Measurements from ENCODE around the gene SAXO1. TPM values are rescaled to one million over a fixed set of nuclear protein-coding genes. Genes with fewer than 3 reads are reported as not detected.

SAXO1 gene
- total and polyA plus RNA-seq, 4 donors, result under 0.01 to 0.05 (median 0.01) TPM; not detected in 1

DNA sequence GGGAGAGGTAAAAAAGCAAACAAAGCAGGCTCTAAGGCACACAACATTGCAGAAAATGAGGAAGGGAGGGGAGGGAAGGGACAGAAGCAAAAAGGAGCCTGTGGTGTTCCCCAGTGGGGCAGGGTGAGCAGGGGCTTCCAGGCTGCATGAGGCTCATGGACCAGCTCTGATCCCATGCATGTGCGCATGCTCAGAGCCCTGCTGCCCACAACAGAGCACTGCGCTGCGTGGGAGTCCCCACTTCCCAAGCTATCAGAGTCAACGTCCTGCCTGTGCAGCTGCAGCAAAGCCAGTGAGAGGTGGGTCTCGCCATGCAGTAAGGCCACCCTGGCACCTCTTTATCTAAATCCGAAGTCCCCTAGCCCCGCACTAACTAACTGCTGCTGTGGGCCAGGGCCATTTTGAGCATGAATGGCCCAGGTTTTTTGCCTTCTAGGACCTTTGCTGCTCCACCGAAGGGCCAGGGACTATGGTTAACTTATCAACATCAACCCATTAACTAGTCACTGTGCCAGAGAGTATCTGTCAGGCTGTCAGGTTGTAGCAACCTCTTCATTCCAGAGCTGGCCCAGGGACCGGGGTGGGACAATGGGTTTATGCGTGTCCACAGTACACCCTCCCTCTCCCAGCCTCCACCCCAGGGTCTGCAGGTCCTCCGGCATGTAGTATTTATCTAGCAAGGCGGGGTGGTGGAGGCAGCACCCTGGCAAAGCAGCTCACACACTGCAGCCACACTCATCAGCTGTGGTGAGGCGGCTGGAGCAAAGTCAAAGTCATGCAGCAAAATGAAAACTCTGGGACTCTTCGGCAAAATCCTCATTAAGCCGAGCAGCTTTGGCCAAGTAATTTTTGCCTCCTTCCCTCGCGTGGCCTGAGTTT, 123.6 kb downstream of the SAXO1 start:
- WGBS, result 80% methylated on average over 17 of the region's 17 CpGs
- Histone ChIP-seq H3K9ac (ENCODE audit: low read depth in 1 of 2, low read length in 2 of 2) (no peak overlapping the region), H3K4me3 (ENCODE audit: low read depth in 1 of 3, low read length in 3 of 3) (no peak overlapping the region), H3K4me1 (ENCODE audit: control insufficient read depth in 4 of 4, insufficient read depth in 4 of 4, low read length in 3 of 4) (no peaks in the 10 kb centered on the region), H3K9me3 (ENCODE audit: control insufficient read depth in 4 of 4, low read length in 3 of 4) (no peaks in the 10 kb centered on the region), H3K27me3 (ENCODE audit: control insufficient read depth in 4 of 4, insufficient read depth in 4 of 4, low read length in 3 of 4) (peaks cover 0 to 6% (median 0%) of the 10 kb centered on the region in 4 donors), H3K27ac (ENCODE audit: low read depth in 1 of 2, low read length in 2 of 2) (no peak overlapping the region), H3K36me3 (ENCODE audit: control insufficient read depth in 4 of 4, insufficient read depth in 3 of 4, low read depth in 1 of 4, low read length in 3 of 4) (no peaks in the 10 kb centered on the region)
- DNase-seq (ENCODE audit: low spot score), result no peak
- TF ChIP-seq YY1 (IDR thresholded peaks at IDR 0.05), result no peak
- TF ChIP-seq RXRA (IDR thresholded peaks at IDR 0.05), result no peak
- no peak for TF ChIP-seq HNF4A (conservative IDR thresholded peaks at IDR 0.05)
- no peak for TF ChIP-seq SP1 (IDR thresholded peaks at IDR 0.05)
- no peak for TF ChIP-seq NR2F2 (IDR thresholded peaks at IDR 0.05)
- no peak for TF ChIP-seq EGR1 (IDR thresholded peaks at IDR 0.05; ENCODE audit: low read depth in 2 of 2)
- no peak for TF ChIP-seq GABPA (IDR thresholded peaks at IDR 0.05 in 1 of 2, conservative IDR thresholded peaks at IDR 0.05 in 1 of 2)
- no peak for TF ChIP-seq MAX (IDR thresholded peaks at IDR 0.05)
- no peak for TF ChIP-seq ATF3 (IDR thresholded peaks at IDR 0.05)
- TF ChIP-seq FOXA1 (IDR thresholded peaks at IDR 0.05), result no peak
- no peak for TF ChIP-seq JUND (IDR thresholded peaks at IDR 0.05)
- no peak for TF ChIP-seq FOXA2 (IDR thresholded peaks at IDR 0.05)
- TF ChIP-seq TAF1 (conservative IDR thresholded peaks at IDR 0.05), result no peak

GRCh38 chr9:18907927-18908625, 124.9 kb downstream of the SAXO1 start:
- H3K27ac ChIP-seq (ENCODE audit: low read depth in 1 of 2, low read length in 2 of 2), result no peak overlapping the region
- H3K4me1 ChIP-seq (ENCODE audit: control insufficient read depth in 4 of 4, insufficient read depth in 4 of 4, low read length in 3 of 4), result no peaks in the 10 kb centered on the region
- TF ChIP-seq HNF4G (IDR thresholded peaks at IDR 0.05), result no peak
- TF ChIP-seq, protein P1, sequence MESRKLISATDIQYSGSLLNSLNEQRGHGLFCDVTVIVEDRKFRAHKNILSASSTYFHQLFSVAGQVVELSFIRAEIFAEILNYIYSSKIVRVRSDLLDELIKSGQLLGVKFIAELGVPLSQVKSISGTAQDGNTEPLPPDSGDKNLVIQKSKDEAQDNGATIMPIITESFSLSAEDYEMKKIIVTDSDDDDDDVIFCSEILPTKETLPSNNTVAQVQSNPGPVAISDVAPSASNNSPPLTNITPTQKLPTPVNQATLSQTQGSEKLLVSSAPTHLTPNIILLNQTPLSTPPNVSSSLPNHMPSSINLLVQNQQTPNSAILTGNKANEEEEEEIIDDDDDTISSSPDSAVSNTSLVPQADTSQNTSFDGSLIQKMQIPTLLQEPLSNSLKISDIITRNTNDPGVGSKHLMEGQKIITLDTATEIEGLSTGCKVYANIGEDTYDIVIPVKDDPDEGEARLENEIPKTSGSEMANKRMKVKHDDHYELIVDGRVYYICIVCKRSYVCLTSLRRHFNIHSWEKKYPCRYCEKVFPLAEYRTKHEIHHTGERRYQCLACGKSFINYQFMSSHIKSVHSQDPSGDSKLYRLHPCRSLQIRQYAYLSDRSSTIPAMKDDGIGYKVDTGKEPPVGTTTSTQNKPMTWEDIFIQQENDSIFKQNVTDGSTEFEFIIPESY (IDR thresholded peaks at IDR 0.05), result no peak
- TF ChIP-seq RXRA (IDR thresholded peaks at IDR 0.05), result no peak
- no peak for TF ChIP-seq FOXA1 (IDR thresholded peaks at IDR 0.05)
- no peak for TF ChIP-seq FOXA2 (IDR thresholded peaks at IDR 0.05)
- no peak for TF ChIP-seq CTCF (IDR thresholded peaks at IDR 0.05; ENCODE audit: low read depth, low read length, missing input control)
- no peak for TF ChIP-seq MAX (IDR thresholded peaks at IDR 0.05)
- TF ChIP-seq NR2F2 (IDR thresholded peaks at IDR 0.05), result no peak
- TF ChIP-seq HNF4A (conservative IDR thresholded peaks at IDR 0.05), result no peak
- TF ChIP-seq SP1 (IDR thresholded peaks at IDR 0.05), result no peak
- no peak for TF ChIP-seq TAF1 (conservative IDR thresholded peaks at IDR 0.05)
- TF ChIP-seq REST (IDR thresholded peaks at IDR 0.05), result no peak
- no peak for TF ChIP-seq ATF3 (IDR thresholded peaks at IDR 0.05)
- TF ChIP-seq GABPA (IDR thresholded peaks at IDR 0.05 in 1 of 2, conservative IDR thresholded peaks at IDR 0.05 in 1 of 2), result no peak
- no peak for TF ChIP-seq JUND (IDR thresholded peaks at IDR 0.05)
- no peak for TF ChIP-seq YY1 (IDR thresholded peaks at IDR 0.05)
- no peak for TF ChIP-seq EGR1 (IDR thresholded peaks at IDR 0.05; ENCODE audit: low read depth in 2 of 2)
- H3K9ac ChIP-seq (ENCODE audit: low read depth in 1 of 2, low read length in 2 of 2), result no peak overlapping the region
- H3K27me3 ChIP-seq (ENCODE audit: control insufficient read depth in 4 of 4, insufficient read depth in 4 of 4, low read length in 3 of 4), result peaks cover 0 to 6% (median 0%) of the 10 kb centered on the region in 4 donors
- H3K36me3 ChIP-seq (ENCODE audit: control insufficient read depth in 4 of 4, insufficient read depth in 3 of 4, low read depth in 1 of 4, low read length in 3 of 4), result no peaks in the 10 kb centered on the region
- no peaks in the 10 kb centered on the region for H3K9me3 ChIP-seq (ENCODE audit: control insufficient read depth in 4 of 4, low read length in 3 of 4)
- no peak overlapping the region for H3K4me3 ChIP-seq (ENCODE audit: low read depth in 1 of 3, low read length in 3 of 3)
- no peak for DNase-seq (ENCODE audit: low spot score)
- 87% methylated on average over 15 of the region's 15 CpGs for WGBS
